ENCODE data around the gene HLA-DOB.

DNA sequence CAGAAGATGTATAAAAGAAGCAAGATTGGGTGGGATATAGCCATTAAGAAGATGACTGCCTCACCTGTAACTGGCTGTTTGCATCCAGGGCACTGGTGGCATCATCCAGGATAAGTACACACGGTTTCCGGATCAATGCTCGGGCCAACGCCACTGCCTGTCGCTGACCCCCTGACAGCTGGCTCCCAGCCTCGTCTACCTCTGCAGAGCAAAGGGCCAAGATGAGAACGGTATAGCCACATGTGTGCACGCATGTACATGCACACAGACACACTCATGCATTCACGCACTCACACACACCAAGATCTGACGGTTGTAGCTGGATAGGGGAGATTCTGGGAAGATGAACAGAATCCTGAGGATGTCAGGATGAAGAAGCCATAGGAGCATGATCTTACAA, 30.2 kb upstream of the HLA-DOB start:
- no peak for TF ChIP-seq POLR2A (IDR thresholded peaks at IDR 0.05; ENCODE audit: extremely low read depth, insufficient read length)
- TF ChIP-seq, protein P1, sequence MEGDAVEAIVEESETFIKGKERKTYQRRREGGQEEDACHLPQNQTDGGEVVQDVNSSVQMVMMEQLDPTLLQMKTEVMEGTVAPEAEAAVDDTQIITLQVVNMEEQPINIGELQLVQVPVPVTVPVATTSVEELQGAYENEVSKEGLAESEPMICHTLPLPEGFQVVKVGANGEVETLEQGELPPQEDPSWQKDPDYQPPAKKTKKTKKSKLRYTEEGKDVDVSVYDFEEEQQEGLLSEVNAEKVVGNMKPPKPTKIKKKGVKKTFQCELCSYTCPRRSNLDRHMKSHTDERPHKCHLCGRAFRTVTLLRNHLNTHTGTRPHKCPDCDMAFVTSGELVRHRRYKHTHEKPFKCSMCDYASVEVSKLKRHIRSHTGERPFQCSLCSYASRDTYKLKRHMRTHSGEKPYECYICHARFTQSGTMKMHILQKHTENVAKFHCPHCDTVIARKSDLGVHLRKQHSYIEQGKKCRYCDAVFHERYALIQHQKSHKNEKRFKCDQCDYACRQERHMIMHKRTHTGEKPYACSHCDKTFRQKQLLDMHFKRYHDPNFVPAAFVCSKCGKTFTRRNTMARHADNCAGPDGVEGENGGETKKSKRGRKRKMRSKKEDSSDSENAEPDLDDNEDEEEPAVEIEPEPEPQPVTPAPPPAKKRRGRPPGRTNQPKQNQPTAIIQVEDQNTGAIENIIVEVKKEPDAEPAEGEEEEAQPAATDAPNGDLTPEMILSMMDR (IDR thresholded peaks at IDR 0.05; ENCODE audit: low read depth, low read length) = no peak
